WTC11 (cell line): Measurements from ENCODE around the gene EML4. TPM values are rescaled to one million over a fixed set of nuclear protein-coding genes. Genes with fewer than 3 reads are reported as not detected.

Experiments used
- ATAC-seq: fragments of 200-7000 bp; cut with Tn5 transposase; 2 replicates; pipeline ENCODE4 v1.10.0; 2021; ENCODE audit warnings: mild to moderate bottlenecking, moderate library complexity
- CTCF ChIA-PET: fragments of 300-600 bp; sonication (Branson Sonifier 250); formaldehyde crosslinking; loops from one replicate; lab custom pipeline; 2021; ENCODE audit warnings: antibody characterized with exemption; lab: Charles Lee
- POLR2A ChIA-PET: fragments of 350-600 bp; sonication (Branson Sonifier 250); formaldehyde crosslinking; loops from one replicate; lab custom pipeline; 2021; ENCODE audit warnings: antibody characterized with exemption; lab: Charles Lee
- DNase-seq: peaks from one replicate; pipeline ENCODE4 v3.0.0; 2021; ENCODE audit warnings: low spot score
- H3K27ac Mint-ChIP-seq: 2 replicates; pipeline ENCODE4 v1.8.0; 2021; ENCODE audit warnings: mixed read lengths
- H3K27me3 Mint-ChIP-seq: 2 replicates; pipeline ENCODE4 v1.8.0; 2021; ENCODE audit warnings: low read depth, mild to moderate bottlenecking, moderate library complexity, mixed read lengths
- H3K36me3 Mint-ChIP-seq: 2 replicates; pipeline ENCODE4 v1.8.0; 2021; ENCODE audit warnings: mixed read lengths
- H3K4me1 Mint-ChIP-seq: 2 replicates; pipeline ENCODE4 v1.8.0; 2022; ENCODE audit warnings: mixed read lengths
- H3K4me3 Mint-ChIP-seq: 2 replicates; pipeline ENCODE4 v1.8.0; 2021; ENCODE audit warnings: mild to moderate bottlenecking, moderate library complexity, mixed read lengths
- H3K9me3 Mint-ChIP-seq: 2 replicates; pipeline ENCODE4 v1.8.0; 2021; ENCODE audit warnings: mixed read lengths
- CREM ChIP-seq: sonication (generic); formaldehyde crosslinking; IDR thresholded peaks from 2 replicates; pipeline ENCODE4 v1.8.1; 2022; ENCODE audit warnings: mild to moderate bottlenecking, missing genetic modification reagents, moderate library complexity
- FOXK1 ChIP-seq: sonication (generic); formaldehyde crosslinking; IDR thresholded peaks from 2 replicates; pipeline ENCODE4 v1.8.0; 2022; ENCODE audit warnings: mild to moderate bottlenecking, moderate library complexity, missing genetic modification reagents
- GABPB1 ChIP-seq: sonication (generic); formaldehyde crosslinking; IDR thresholded peaks from 2 replicates; pipeline ENCODE4 v1.8.1; 2023; ENCODE audit warnings: mild to moderate bottlenecking, missing genetic modification reagents
- JAZF1 ChIP-seq: fragments of 250-450 bp; sonication (Bioruptor Pico); IDR thresholded peaks from 2 replicates; pipeline ENCODE4 v1.9.0; 2021; ENCODE audit warnings: moderate library complexity, mild to moderate bottlenecking, inconsistent platforms
- MXD4 ChIP-seq: fragments of 250-450 bp; sonication (Bioruptor Pico); IDR thresholded peaks from 2 replicates; pipeline ENCODE4 v1.8.0; 2021; ENCODE audit warnings: mild to moderate bottlenecking, moderate library complexity, borderline replicate concordance
- NR2C2 ChIP-seq: sonication (generic); formaldehyde crosslinking; IDR thresholded peaks from 2 replicates; pipeline ENCODE4 v1.8.0; 2022; ENCODE audit warnings: mild to moderate bottlenecking, missing genetic modification reagents
- RELA ChIP-seq: sonication (generic); formaldehyde crosslinking; IDR thresholded peaks from 2 replicates; pipeline ENCODE4 v1.8.1; 2022; ENCODE audit warnings: missing genetic modification reagents, mild to moderate bottlenecking, borderline replicate concordance
- RORB ChIP-seq: fragments of 250-450 bp; sonication (Bioruptor Pico); IDR thresholded peaks from 2 replicates; pipeline ENCODE4 v1.9.0; 2021; ENCODE audit warnings: mild to moderate bottlenecking
- TCF7 ChIP-seq: sonication (generic); formaldehyde crosslinking; IDR thresholded peaks from 2 replicates; pipeline ENCODE4 v1.8.0; 2022; ENCODE audit warnings: mild to moderate bottlenecking, low read depth, missing genetic modification reagents, moderate library complexity
- TEAD4 ChIP-seq: sonication (generic); formaldehyde crosslinking; IDR thresholded peaks from 2 replicates; pipeline ENCODE4 v1.8.0; 2022; ENCODE audit warnings: mild to moderate bottlenecking, missing genetic modification reagents
- ZNF416 ChIP-seq: fragments of 250-450 bp; sonication (Bioruptor Pico); IDR thresholded peaks from 2 replicates; pipeline ENCODE4 v1.9.0; 2021; ENCODE audit warnings: mild to moderate bottlenecking, inconsistent platforms
- total RNA-seq: library from RNA; stranded (reverse); gene quantifications from 3 replicates; pipeline ENCODE4 v1.2.3, GENCODE V29; 2021
- TF ChIP-seq, protein P1 (sequence below): sonication (generic); formaldehyde crosslinking; IDR thresholded peaks from 2 replicates; pipeline ENCODE4 v1.8.0; 2023; ENCODE audit warnings: mild to moderate bottlenecking, missing genetic modification reagents
- TF ChIP-seq, protein P2 (sequence below): sonication (generic); formaldehyde crosslinking; IDR thresholded peaks from 2 replicates; pipeline ENCODE4 v1.8.0; 2022; ENCODE audit warnings: mild to moderate bottlenecking, missing genetic modification reagents
- TF ChIP-seq, protein P3 (sequence below): sonication (generic); formaldehyde crosslinking; IDR thresholded peaks from 2 replicates; pipeline ENCODE4 v1.8.1; 2023; ENCODE audit warnings: mild to moderate bottlenecking, moderate library complexity, missing genetic modification reagents
- TF ChIP-seq, protein P4 (sequence below): sonication (generic); formaldehyde crosslinking; IDR thresholded peaks from 2 replicates; pipeline ENCODE4 v1.8.0; 2023; ENCODE audit warnings: missing genetic modification reagents
- TF ChIP-seq, protein P5 (sequence below): fragments of 250-450 bp; sonication (Bioruptor Pico); IDR thresholded peaks from 2 replicates; pipeline ENCODE4 v2.1.2; 2022; ENCODE audit warnings: mild to moderate bottlenecking, moderate library complexity
- TF ChIP-seq, protein P6 (sequence below): sonication (generic); formaldehyde crosslinking; IDR thresholded peaks from 2 replicates; pipeline ENCODE4 v1.8.0; 2022; ENCODE audit warnings: mild to moderate bottlenecking, missing genetic modification reagents
- TF ChIP-seq, protein P7 (sequence below): sonication (generic); formaldehyde crosslinking; conservative IDR thresholded peaks from 2 replicates; pipeline ENCODE4 v1.8.1; 2023; ENCODE audit warnings: mild to moderate bottlenecking, low read depth, missing genetic modification reagents, moderate library complexity

EML4 gene
- total RNA-seq, 1 experiment from 2014 or later, result 89.9 TPM

DNA sequence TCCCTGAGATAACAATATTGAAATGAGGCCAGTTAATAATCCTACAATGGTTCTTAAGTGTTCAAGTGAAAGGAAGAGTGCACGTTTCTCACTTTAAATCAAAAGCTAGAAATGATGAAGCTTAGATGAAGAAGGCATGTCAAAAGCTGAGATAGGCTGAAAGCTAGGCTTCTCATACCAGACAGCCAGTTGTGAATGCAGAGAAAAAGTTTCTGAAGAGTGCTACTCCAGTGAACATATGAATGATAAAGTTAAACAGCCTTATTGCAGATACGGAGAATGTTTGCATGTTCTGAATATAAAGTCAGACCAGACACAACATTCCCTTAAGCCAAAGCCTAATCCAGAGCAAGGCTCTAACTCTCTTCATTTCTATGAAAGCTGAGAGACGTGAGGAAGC is 51.4 kb downstream of the EML4 start:
- ChIA-PET CTCF (no interaction called here), POLR2A (interaction anchor here (0.6 kb wide), 1 partner anchor 218 kb away, joined by 6 read pairs; no protein-coding TSS in a partner anchor)
- peaks cover 8% of the 10 kb centered on the region for H3K36me3 Mint-ChIP-seq

More for the DNA sequence above, 51.4 kb downstream of the EML4 start:
- no peak for DNase-seq
- Mint-ChIP-seq H3K27ac (peak overlapping the region; percentile 22; the same call in 1 of the 2 replicates), H3K9me3 (peaks cover 7% of the 10 kb centered on the region), H3K4me3 (no peak overlapping the region), H3K27me3 (no peaks in the 10 kb centered on the region), H3K4me1 (peaks cover 25% of the 10 kb centered on the region)
- TF ChIP-seq RORB (CRISPR knock-in tag) (no peak), NR2C2 (no peak), TEAD4 (CRISPR knock-in tag) (no peak), ZNF416 (CRISPR knock-in tag) (no peak), FOXK1 (no peak), CREM (CRISPR knock-in tag) (no peak), GABPB1 (no peak), TCF7 (CRISPR knock-in tag) (no peak), MXD4 (CRISPR knock-in tag) (no peak), JAZF1 (CRISPR knock-in tag) (no peak), RELA (no peak)
- TF ChIP-seq, protein P1, sequence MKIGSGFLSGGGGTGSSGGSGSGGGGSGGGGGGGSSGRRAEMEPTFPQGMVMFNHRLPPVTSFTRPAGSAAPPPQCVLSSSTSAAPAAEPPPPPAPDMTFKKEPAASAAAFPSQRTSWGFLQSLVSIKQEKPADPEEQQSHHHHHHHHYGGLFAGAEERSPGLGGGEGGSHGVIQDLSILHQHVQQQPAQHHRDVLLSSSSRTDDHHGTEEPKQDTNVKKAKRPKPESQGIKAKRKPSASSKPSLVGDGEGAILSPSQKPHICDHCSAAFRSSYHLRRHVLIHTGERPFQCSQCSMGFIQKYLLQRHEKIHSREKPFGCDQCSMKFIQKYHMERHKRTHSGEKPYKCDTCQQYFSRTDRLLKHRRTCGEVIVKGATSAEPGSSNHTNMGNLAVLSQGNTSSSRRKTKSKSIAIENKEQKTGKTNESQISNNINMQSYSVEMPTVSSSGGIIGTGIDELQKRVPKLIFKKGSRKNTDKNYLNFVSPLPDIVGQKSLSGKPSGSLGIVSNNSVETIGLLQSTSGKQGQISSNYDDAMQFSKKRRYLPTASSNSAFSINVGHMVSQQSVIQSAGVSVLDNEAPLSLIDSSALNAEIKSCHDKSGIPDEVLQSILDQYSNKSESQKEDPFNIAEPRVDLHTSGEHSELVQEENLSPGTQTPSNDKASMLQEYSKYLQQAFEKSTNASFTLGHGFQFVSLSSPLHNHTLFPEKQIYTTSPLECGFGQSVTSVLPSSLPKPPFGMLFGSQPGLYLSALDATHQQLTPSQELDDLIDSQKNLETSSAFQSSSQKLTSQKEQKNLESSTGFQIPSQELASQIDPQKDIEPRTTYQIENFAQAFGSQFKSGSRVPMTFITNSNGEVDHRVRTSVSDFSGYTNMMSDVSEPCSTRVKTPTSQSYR (CRISPR knock-in tag), result no peak
- TF ChIP-seq, protein P2, sequence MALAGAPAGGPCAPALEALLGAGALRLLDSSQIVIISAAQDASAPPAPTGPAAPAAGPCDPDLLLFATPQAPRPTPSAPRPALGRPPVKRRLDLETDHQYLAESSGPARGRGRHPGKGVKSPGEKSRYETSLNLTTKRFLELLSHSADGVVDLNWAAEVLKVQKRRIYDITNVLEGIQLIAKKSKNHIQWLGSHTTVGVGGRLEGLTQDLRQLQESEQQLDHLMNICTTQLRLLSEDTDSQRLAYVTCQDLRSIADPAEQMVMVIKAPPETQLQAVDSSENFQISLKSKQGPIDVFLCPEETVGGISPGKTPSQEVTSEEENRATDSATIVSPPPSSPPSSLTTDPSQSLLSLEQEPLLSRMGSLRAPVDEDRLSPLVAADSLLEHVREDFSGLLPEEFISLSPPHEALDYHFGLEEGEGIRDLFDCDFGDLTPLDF, result no peak
- TF ChIP-seq, protein P3, sequence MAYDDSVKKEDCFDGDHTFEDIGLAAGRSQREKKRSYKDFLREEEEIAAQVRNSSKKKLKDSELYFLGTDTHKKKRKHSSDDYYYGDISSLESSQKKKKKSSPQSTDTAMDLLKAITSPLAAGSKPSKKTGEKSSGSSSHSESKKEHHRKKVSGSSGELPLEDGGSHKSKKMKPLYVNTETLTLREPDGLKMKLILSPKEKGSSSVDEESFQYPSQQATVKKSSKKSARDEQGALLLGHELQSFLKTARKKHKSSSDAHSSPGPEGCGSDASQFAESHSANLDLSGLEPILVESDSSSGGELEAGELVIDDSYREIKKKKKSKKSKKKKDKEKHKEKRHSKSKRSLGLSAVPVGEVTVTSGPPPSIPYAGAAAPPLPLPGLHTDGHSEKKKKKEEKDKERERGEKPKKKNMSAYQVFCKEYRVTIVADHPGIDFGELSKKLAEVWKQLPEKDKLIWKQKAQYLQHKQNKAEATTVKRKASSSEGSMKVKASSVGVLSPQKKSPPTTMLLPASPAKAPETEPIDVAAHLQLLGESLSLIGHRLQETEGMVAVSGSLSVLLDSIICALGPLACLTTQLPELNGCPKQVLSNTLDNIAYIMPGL, result no peak
- TF ChIP-seq, protein P4, sequence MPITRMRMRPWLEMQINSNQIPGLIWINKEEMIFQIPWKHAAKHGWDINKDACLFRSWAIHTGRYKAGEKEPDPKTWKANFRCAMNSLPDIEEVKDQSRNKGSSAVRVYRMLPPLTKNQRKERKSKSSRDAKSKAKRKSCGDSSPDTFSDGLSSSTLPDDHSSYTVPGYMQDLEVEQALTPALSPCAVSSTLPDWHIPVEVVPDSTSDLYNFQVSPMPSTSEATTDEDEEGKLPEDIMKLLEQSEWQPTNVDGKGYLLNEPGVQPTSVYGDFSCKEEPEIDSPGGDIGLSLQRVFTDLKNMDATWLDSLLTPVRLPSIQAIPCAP, result no peak
- TF ChIP-seq, protein P5, sequence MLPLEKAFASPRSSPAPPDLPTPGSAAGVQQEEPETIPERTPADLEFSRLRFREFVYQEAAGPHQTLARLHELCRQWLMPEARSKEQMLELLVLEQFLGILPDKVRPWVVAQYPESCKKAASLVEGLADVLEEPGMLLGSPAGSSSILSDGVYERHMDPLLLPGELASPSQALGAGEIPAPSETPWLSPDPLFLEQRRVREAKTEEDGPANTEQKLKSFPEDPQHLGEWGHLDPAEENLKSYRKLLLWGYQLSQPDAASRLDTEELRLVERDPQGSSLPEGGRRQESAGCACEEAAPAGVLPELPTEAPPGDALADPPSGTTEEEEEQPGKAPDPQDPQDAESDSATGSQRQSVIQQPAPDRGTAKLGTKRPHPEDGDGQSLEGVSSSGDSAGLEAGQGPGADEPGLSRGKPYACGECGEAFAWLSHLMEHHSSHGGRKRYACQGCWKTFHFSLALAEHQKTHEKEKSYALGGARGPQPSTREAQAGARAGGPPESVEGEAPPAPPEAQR (CRISPR knock-in tag), result no peak
- TF ChIP-seq, protein P6, sequence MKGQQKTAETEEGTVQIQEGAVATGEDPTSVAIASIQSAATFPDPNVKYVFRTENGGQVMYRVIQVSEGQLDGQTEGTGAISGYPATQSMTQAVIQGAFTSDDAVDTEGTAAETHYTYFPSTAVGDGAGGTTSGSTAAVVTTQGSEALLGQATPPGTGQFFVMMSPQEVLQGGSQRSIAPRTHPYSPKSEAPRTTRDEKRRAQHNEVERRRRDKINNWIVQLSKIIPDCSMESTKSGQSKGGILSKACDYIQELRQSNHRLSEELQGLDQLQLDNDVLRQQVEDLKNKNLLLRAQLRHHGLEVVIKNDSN (CRISPR knock-in tag), result no peak
- TF ChIP-seq, protein P7, sequence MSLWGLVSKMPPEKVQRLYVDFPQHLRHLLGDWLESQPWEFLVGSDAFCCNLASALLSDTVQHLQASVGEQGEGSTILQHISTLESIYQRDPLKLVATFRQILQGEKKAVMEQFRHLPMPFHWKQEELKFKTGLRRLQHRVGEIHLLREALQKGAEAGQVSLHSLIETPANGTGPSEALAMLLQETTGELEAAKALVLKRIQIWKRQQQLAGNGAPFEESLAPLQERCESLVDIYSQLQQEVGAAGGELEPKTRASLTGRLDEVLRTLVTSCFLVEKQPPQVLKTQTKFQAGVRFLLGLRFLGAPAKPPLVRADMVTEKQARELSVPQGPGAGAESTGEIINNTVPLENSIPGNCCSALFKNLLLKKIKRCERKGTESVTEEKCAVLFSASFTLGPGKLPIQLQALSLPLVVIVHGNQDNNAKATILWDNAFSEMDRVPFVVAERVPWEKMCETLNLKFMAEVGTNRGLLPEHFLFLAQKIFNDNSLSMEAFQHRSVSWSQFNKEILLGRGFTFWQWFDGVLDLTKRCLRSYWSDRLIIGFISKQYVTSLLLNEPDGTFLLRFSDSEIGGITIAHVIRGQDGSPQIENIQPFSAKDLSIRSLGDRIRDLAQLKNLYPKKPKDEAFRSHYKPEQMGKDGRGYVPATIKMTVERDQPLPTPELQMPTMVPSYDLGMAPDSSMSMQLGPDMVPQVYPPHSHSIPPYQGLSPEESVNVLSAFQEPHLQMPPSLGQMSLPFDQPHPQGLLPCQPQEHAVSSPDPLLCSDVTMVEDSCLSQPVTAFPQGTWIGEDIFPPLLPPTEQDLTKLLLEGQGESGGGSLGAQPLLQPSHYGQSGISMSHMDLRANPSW (CRISPR knock-in tag), result no peak
- ATAC-seq, result no peak
